EL (cell line): ENCODE data around the gene FCER1A.
"Not testable (repeated sequence)": the region's sequence is repeated elsewhere in the genome, so short reads cannot be mapped to it uniquely, and the experiment has no call there.

Experiments used
- DNase-seq: peaks from one replicate; pipeline ENCODE4 v3.0.0-alpha.2; 2016

The FCER1A gene

DNA sequence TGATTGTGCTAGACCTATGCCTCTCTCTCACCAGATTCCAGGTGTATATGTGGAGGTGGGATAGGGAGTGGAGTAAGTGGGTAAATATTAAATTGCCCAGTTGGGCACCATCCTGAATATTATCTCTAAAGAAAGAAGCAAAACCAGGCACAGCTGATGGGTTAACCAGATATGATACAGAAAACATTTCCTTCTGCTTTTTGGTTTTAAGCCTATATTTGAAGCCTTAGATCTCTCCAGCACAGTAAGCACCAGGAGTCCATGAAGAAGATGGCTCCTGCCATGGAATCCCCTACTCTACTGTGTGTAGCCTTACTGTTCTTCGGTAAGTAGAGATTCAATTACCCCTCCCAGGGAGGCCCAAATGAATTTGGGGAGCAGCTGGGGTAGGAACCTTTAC lies at the start of gene FCER1A:
TSS of gene FCER1A (plus strand) at position 242 of the 400 bp plus-strand sequence. CDS start at position 271, 29 bp downstream.
- no peak for DNase-seq

DNA sequence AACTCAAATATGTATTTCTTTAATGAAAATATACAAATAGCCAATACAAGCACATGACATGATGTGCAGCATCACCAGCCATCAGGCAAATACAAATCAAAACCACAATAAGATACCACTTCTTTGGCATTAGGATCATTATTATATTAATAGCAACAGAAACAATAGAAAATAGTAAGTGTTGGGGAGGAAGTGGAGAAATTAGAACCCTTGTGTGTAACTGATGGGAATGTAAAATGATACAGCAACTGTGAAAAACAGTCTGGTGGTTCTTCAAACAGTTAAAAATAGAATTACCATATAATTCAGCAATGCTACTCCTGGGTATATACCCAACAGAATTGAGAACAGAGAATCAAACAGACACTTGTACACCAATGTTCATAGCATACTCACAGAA lies 40.8 kb upstream of the FCER1A start:
- DNase-seq: no peak

DNA sequence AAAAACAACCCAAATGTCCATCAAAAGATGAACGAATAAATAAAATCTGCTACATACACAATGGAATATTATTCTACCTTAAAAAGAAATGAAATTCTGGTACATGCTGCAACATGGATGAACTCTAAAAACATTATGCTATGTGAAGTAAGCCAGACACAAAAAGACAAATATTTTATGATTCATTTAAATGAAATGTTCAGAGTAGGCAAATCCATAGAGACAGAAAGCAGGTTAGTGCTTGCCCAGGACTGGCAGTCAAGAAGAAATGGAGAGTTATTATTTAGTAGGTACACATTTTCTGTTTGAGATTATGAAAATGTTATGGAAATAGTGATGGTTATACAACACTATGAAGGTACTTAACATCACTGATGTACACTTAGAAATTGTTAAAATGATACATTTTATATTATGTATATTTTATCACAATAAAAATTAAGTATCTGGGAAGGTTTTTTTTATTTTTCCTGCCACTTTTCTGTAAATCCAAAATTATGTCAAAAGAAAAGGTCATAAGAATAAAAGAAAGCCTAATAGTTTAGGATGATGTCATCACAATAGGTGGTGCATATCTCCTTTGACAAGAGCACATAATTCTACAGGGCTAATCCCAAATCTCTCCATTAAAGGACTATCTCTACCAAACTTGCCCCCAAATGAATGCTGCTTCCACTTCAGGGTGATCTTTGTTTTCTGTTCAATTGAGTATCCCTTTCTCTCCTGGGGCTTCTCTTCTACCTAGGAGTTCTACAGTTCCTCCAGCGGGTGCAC lies 40.2 kb upstream of the FCER1A start:
- DNase-seq: peak; percentile 9

DNA sequence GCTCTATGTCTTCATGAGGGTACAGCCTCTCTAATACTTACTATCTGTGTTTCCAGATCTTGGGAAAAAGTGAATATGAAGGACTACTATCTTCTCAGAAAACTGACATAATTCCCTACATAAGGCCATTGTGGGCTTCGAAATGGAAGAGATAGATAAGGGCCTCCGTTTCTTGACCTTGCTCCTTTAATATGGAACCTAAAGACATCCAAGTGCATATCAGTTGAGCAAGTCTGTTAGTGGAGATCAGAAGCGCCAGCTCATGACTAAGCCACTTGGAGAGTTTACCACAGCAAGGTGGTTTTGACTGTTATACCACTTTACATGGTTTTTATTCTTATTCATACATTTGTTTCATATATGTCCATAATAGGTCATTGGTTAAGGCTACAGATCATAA lies 35.3 kb upstream of the FCER1A start:
- DNase-seq: peak; percentile 49

DNA sequence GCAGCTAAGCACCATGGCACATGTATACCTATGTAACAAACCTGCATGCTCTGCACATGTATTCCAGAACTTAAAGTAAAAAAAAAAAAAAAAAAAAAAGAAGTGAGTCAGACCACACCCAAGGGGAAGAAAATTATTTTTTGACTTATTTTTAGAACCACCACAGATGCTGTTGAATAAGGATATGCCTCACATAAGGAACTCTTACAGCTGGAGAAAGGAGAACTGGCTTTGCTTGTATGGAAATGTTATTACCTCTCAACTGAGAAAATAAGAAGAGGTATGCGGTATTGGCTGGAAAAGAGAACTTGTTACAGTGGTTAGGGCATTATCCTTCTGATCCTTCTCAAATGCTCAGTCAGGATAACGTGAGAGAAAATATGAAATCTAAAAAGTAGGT lies 27.5 kb upstream of the FCER1A start:
- no peak for DNase-seq

DNA sequence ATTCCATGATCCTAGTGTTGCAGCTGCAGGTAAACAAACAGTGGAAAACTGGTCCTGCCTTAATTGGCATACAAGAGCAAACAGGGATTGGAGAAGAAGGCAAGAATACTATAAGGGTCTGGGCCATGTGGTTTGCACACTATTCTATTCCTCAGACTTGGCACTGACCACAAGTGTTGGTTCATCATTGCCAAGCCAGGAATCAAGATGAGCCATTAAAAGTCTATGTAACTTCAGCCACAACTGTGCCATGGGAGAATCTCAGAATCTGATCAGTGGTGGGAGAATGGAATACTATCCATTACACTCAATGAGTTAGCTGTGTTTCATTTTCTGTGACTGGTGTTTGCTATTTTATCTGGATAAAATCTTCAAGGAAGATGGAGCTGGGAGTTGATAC lies 26.2 kb upstream of the FCER1A start:
- no peak for DNase-seq

DNA sequence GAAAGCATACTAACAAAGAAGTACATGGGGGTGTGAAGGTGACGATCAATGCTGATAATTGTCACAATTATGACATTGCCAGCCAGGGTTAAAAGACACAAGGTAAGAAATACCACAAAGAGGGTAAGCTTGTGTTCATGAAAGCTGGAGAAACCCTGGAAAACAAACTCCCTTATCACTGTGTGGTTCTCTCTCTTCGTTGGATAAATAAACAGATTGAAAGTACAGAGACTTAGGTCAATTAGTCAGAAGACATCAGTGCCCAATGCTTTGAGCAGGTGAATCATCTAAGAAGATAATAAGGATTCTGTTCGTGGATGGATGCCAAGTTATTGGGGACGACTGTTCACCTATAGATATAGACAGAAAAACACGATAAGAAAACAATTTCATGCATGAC lies 22.4 kb upstream of the FCER1A start:
- peak; percentile 32 for DNase-seq

DNA sequence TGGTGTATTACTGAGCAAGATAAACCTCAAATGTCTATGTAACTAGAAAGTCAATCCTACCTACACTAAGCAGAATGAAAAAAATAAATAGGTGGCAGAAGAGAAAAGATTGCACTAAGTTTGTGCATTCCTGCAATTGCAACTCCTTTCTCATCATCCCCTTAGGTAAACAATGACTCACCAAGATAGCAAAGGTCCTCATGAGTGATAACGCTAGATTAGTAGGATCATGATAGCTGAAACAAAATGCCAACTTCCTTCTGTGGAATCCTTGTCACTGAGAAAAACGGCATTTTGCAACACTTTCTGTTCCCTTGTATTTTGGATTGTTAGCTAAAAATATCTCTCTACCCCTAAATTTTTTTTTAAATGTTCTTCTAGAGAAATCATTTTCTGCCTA lies 20.0 kb upstream of the FCER1A start:
- DNase-seq: peak; percentile 58

DNA sequence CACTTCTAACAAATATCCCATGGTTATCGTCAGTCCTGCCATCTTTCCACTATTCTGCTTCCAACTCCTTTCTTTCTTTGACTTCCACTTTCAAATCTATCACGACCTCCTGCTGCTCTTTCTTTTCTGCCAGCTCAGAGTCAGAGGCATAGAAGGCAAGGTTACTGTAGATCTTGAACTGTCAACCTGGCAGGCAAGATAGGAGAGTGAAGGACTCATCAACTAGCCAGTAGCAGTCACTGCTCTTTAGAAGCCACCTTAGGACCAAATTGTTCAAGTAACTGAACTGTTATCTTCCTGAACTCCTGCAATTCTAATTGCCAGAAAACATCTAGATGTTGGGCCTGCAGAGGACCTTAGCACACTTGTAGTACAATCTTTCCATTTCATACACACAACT lies 13.1 kb upstream of the FCER1A start:
- DNase-seq: no peak

DNA sequence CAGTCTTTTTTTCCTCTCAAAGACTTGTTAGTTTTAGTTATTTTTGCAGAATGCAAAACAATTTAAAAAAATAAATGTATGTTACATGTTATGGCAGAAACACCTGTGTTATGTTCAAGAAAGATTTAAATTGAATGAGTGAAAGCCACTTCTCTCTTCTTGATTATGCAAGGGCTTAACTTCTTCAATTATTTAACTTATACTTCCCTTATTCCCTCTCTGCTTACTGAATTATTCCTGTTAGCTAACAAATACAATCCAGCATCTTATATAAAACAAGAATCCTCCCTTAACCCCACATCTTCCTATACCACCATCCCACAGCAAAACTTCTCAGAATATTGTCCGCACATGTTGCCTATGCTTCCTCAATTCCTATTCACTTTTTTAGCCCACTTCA lies 10.7 kb upstream of the FCER1A start:
- DNase-seq: no peak

DNA sequence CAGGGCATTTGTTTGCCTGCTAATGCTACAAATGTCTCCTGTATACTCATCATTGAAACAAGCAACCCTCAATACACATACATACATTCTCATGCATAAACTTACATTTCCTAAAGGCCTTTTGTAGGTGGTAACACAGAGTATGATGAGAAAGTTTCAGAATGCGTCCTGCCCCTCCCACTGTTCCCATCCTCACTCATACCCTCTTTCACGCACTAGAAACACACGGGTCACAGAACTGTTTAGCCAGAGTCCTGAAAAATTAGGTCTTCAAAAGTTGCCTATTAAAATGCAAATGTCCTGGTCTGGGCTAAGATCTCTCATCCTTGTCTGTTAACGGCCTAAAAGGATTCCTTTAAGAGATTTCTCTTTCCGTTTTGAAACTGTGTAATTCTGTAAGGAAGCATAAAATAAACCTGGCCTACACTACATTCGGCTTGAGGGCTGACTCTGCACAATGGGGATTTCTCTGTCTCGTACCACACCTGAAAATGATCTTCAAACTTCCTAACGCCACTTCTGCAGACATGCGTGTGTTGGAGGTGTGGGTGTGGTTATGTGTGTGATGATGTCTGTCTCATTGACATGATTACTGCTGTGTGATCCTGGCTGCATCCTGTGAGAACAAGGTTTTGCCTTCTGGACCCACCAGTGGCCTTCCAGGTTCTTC lies 5.3 kb upstream of the FCER1A start:
- no peak for DNase-seq

DNA sequence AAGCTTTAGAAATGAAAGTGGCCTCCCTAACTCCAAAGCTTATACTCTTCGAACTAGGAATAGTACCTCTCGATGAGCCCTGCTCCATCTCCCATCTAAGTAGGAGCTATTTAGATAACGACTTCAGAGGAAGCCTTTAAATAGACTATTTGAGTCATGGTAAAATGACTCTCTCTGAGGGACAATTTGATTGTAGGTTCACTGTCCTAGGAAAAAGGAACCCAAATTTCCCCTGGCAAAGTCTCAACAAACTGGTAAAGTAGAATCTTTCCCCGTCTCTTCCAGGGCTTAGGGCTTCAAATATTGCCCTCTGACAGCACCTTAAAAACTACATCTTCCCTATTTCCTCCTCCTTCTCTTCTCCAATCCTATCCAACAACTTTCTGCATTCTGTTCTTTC lies 2.0 kb upstream of the FCER1A start:
- DNase-seq: no peak

DNA sequence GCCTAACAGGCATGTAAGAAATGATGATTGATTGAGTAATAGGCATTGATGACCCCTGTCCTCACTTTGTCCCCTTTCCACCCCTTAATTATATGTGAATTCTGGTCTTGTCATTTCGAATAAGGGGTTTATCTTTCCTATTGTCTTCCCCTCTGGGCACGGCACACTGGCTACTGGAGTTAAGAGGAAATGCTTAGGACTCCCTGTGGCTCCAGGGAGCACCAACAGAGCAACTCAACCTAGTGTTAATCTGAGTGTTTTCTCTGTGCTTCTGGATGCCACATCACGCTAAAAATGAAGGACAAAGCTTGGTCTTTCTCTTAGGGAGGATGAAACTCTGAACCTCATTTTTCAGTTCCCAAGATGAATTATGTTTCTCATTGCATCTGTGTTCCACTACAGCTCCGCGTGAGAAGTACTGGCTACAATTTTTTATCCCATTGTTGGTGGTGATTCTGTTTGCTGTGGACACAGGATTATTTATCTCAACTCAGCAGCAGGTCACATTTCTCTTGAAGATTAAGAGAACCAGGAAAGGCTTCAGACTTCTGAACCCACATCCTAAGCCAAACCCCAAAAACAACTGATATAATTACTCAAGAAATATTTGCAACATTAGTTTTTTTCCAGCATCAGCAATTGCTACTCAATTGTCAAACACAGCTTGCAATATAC lies 5.3 kb downstream of the FCER1A start:
- no peak for DNase-seq

DNA sequence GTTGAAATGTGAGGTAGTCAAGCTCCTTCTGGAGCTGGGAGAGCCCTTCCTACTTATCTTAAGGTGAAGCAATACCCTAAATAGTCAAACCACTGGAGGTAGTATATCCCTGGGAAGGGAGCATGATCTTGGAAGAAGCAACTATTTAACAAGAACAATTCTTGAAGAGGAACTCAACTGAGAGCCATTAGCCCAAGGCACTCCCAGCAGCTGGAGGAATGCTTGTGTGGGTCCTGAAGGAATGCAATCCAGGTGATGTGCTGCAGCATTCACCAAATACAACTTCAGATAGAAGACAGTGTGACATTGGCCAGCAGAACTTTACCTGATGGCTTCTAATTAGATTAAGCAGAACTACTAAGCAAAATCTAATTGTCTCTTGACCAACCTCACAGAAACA lies 9.5 kb downstream of the FCER1A start:
- no peak for DNase-seq

DNA sequence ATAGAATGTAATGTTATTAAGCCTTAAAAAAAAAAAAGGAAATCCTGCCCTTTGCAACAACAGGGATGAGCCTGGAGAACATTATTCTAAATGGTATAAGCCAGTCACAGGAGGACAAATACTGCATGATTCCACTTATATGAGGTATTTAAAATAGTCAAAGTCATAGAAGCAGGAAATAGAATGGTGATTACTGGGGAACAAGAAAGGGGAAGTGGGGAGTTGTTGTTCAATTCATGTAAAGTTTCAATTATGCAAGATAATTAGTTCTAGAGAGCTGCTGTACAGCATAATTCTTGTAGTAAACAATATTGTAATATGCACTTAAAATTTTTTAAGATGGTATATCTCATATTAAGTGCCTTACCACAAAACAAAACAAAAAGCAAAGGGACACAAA lies 13.2 kb downstream of the FCER1A start:
- DNase-seq: no peak

DNA sequence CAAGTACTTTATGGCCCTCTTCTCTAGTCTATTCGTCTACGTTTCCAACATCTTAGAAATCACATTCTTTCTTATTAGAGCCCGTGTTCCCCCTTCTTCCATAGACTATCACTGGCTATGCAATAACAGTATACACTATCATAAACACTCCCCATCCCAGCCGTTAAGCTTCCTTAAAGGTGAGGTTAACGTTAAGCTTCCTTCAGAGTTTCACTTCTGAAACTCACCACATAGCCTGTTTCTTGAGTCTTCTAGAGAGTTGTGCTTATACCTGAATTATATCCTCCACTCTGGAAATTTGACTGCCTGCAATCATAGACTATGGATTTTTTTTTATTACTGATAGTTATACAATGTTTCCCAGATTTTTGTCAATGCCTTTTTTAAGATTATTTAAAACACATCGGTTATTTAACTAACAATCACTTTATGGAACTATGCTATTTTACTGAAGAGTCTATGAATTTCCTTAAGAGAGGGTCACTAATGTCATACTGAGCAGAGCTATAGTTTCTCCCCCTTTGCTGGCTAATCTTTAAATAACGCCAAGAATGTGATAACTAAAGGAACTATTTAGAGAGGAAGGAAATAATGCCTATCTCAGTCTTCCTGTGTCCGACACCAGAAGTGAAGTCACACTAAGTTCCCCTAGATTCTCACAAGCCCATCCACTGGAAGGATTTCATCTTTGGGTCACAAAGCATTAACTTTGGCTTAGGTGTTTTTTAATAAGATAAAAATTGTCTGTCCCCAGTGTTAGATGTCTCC lies 16.8 kb downstream of the FCER1A start:
- DNase-seq: peak; percentile 54

DNA sequence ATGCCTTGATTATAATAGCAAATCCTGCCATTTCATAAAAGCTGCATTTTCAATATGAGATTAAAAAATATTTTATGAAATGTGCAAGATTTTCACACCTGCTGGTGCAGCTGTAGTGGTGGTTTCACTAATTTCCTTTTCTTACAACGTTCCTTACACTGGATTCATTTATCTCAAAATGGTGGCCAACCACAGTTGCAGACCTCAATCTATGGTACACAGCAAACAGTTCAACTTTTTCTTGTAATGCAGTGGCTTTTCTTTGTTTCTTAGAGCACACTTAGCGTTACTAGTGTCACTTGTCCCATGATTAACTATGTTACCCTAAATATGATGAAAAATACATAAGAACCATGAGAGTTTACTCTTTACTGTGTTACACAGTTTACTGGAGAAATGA lies 32.7 kb downstream of the FCER1A start:
- no peak for DNase-seq

DNA sequence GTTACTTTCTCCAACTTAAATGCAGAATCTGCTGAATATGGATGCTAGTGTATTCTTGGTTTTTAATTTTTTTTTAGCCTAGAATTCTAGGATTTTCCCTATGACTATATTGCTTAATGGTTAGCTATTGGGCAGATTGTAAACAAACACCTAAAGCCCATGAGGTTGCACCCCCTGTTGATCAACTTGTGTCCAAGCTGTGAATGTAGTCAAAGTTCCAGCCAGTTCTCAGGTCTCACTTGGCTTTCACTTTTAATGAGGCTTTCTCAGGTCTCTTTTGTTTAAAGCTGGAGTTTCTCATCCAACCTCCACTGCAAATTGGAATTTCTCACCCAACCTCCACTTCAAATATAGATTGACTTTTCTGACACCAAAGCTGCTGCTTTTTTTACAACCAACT lies 35.9 kb downstream of the FCER1A start:
- DNase-seq: no peak

DNA sequence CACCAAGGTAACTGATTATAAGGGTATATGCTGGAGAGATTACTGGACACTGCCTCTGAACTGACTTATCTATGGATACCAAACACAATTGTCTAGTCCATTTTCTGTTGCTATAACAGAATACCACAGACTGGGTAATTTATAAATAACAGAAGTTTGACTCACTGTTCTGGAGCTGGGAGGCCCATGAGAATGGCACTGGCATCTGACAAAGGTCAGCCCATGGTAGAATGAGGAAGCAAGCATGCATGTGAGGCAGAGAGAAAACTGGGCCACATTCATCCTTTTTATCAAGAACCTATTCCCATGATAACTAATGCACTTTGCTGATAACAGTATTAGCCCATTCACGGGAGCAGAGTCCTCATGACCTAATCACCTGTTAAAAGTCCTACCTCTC lies 37.4 kb downstream of the FCER1A start:
- DNase-seq: peak; percentile 87

DNA sequence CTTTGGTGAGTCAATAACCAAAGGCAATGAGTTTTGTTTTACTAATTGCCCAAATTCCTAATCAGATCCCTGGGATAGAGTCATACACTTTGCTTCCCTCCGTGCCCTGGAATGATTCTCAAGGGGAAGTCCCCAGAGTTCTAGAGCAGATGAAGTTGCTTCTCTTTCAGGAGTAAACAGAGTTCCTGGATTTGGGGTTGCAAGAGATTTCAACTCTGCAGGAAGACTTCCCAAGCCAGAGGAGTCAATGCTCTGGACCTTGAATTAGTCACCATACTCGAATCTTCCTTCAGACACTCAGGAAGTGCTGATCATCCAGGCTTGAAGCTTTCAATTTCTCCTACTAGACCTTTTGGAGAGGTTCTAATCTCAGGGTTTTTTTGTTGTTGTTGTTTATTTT lies 39.6 kb downstream of the FCER1A start:
- DNase-seq: peak; percentile 66

DNA sequence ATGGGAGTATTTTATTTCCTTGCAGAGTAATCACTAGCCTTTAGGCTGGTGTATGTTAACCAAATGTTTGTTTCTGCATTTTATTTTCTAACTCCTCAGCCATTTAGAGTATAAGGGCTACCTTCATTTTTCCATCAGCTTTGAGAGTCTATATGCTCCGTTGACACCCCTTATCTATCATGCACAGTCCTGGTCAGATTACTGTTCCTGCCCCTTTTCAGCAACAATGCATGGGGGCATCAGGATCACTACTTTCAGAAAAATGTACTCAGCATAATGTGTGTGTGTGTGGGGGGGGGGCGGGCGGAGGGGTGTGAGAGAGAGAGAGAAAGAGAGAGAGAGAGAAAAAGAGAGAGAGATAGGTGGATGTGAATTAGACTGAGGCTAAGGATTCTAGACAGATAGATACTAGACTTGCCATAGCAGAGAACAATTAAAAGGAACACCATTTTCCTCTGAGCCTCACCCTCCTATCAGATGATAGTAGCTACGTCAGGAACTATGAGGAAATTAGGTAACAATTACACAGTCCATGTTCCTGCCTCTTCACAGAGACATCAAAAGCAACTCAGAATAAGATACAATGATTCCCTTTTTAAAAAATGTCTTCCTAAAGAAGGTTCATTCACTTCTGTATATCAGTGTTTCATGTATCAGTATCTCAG lies 40.8 kb downstream of the FCER1A start:
- no peak for DNase-seq

DNA sequence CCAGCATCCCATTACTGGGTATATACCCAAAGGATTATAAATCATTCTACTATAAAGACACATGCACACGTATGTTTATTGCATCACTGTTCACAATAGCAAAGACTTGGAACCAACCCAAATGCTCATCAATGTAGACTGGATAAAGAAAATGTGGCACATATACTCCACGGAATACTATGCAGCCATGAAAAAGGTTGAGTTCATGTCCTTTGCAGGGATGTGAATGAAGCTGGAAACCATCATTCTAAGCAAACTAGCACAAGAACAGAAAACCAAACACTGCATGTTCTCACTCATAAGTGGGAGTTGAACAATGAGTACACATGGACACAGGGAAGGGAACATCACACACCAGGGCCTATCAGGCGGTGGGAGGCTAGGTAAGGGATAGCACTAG lies 47.2 kb downstream of the FCER1A start:
- DNase-seq: not testable (repeated sequence)

DNA sequence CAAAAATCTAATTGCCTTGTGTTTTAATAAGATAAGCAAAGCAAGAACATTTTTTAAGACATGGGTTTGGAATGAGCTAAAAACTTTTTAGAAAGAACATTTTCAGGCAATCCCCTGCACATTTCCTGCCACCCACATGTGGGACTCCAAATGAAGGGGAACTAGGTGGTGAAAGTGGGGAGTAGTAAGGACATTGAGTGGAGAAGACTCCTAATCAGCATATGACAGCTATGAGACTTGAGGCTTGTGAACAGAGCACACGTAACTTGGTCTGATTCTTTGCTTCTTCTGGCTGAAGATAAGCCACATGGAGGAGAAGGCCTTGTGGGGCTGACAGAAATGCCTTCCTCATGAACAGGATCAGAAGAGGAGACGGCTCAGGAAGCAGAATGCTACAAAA lies 50.3 kb downstream of the FCER1A start:
- no peak for DNase-seq
